HG02970 (cell line): ENCODE results near the gene B4GALNT4.
"Not testable (repeated sequence)": the region's sequence is repeated elsewhere in the genome, so short reads cannot be mapped to it uniquely, and the experiment has no call there.

Experiments
- ATAC-seq: cut with Tn5 transposase; IDR thresholded peaks from one replicate; pipeline ENCODE4 v1.9.1; 2021; ENCODE audit warnings: mild to moderate bottlenecking, moderate library complexity, moderate number of reproducible peaks; ENCODE audit not compliant: unreplicated experiment, low FRiP score

B4GALNT4 gene

DNA sequence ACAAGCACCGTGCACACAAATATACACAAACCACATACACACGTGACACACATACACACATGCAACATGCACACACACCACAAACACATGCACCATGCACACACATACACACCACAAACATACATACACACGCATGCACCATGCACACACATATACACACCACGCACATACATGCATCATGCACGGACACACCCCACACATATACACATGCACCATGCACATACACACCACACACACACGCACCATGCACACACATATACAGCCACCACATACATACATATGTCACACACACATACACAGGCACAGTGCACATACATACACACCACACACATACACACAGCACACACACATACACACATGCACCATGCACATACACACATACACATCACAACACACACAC is 12.7 kb upstream of the B4GALNT4 start:
- no peak for ATAC-seq

GRCh38 chr11:357582-357981 is 11.7 kb upstream of the B4GALNT4 start:
- ATAC-seq: no peak

GRCh38 chr11:358129-358800 is 11.0 kb upstream of the B4GALNT4 start:
- ATAC-seq: no peak

GRCh38 chr11:359181-359714 is 10.1 kb upstream of the B4GALNT4 start:
- no peak for ATAC-seq

DNA sequence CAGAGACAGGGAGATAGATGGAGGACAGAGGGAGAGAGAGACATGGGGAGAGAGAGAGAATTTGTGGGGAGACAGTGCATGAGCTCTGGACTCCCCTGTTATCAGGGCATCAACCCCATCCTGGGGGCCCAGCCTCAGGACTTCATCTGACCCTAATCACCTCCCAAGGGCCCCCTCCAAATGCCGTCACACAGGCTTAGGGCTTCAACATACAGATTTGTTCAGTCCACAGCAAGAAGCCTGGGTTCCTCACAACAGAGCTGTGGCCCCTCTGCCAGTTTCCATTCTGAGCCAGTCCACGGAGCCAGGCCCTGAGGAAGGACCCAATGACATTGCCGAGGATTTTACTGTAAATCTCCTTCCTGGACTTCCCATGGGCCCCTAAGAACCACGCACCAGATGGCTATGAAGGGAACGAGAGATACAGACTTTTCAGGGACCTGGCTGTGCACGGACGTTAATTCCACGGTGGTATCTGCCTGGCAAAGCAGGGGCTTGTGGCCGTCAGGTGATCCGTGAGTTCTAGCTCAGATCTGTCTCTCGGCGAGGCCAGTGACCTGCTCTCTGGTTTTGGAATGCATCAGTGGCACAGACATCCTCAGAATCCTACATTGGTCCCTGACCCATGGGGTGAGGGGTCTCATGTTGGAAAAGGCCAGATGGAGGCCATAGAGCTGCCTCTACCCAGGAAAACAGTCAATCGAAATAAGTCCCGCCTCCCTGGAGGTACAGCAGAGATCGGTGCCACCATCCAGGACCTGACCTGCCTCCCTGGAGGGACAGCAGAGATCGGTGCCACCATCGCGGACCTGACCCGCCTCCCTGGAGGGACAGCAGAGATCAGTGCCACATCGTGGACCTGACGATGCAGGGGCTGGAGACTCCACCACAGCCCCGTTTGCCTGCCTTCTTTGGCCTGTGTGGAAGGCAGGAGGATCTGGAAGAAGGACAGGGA is 8.7 kb upstream of the B4GALNT4 start:
- no peak for ATAC-seq

- ATAC-seq: no peak
Observed at GRCh38 chr11:362642-363442, 6.5 kb upstream of the B4GALNT4 start.

GRCh38 chr11:363443-363805 is 5.9 kb upstream of the B4GALNT4 start:
- not testable (repeated sequence) for ATAC-seq

GRCh38 chr11:363948-364761 is 5.1 kb upstream of the B4GALNT4 start:
- no peak for ATAC-seq

- ATAC-seq: no peak
Observed at GRCh38 chr11:364991-365725, 4.1 kb upstream of the B4GALNT4 start.

GRCh38 chr11:365831-366230 is 3.5 kb upstream of the B4GALNT4 start:
- no peak for ATAC-seq

DNA sequence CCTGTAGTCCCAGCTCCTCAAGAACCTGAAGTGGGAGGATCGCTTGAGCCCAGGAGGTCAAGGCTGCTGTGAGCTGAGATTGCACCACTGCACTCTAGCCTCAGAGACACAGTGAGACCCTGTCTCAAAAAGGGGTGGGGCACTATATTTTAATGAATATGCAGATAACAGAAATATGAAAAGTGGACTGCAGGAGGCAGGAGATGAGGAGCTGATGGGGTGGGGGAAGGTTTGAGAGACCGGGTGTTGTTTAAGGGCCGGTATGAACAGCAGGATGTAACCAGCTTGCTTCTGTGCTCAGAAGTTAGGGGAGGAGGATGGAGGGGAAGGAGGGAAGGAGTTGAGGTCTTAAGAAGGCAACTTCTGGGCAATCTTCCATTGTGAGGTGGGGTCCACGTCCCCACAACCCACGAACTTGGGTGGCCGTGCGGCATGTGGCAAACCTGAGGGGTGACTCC is 1.3 kb upstream of the B4GALNT4 start:
- ATAC-seq: no peak

GRCh38 chr11:368414-369335 is 624 bp upstream of the B4GALNT4 start:
- ATAC-seq: no peak

DNA sequence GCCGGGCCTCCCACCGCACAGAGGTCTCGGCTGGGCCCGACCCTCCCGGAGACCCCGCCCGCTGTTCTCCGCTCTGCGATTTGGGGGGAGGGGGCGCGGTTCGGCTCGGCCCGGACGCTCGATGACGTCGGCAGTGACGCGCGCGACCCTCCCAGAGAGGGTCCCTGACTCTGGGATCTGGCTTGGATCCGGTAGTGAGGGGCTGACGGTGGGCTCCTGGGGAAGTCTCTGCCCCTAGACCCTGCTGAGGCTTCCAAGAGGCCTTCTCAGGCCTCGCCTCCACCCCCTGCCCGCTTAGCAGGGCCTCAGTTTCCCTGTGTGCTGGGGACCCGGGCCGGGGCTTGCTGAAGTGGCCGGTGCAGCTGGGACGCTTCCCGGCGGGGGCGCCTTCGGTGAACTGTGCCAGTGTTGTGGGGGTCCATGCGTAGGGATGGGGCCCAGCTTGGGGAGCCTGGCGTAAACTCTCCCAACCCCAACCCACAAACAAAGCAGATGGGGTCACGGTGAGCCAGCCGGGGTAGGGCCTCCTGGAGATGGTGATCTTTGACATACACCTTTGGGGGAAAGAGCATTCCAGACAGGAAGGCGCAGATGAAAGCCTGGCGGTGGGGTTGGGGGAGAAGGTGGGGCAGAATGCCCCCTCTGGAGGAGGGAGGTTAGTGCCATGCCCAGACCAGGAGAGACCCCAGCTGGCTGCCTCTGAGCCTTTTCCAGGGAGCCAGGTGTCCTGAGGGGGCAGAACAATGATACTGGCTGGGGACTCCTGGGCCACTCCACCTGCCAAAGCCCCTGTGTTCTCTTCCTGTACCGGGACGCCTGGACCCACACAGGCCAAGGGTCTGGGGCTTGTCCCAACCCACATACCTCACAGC is 1.0 kb downstream of the B4GALNT4 start:
- ATAC-seq: no peak

GRCh38 chr11:371051-371450 is 1.8 kb downstream of the B4GALNT4 start:
- ATAC-seq: no peak

- ATAC-seq: no peak
Observed at GRCh38 chr11:371716-372590, 2.7 kb downstream of the B4GALNT4 start.
